ENCODE measurements around the gene ERI3.
A peak's percentile ranks its signal among the peaks of the same experiment; 100 is the strongest.

The ERI3 gene

GRCh38 chr1:44354840-44355581, at the start of gene ERI3:
ERI3 (minus strand) TSS chr1:44355257; CDS start chr1:44355026, 231 bp downstream.
- H3K27me3 ChIP-seq (ENCODE audit: control insufficient read depth, insufficient read depth, low read length): no peaks in the 10 kb centered on the region

GRCh38 chr1:44401256-44402228, 46.5 kb upstream of the ERI3 start:
- H3K9me3 ChIP-seq (ENCODE audit: control insufficient read depth, low read length): no peaks in the 10 kb centered on the region
- peaks cover 60% of the 10 kb centered on the region for H3K27me3 ChIP-seq (ENCODE audit: control insufficient read depth, insufficient read depth, low read length)
- no peaks in the 10 kb centered on the region for H3K36me3 ChIP-seq (ENCODE audit: control insufficient read depth, insufficient read depth, low read length)
- peaks cover 14% of the 10 kb centered on the region for H3K4me1 ChIP-seq (ENCODE audit: control insufficient read depth, insufficient read depth, low read length)
- H3K9ac ChIP-seq (ENCODE audit: low read length): no peak overlapping the region
- no peak overlapping the region for H3K4me3 ChIP-seq (ENCODE audit: low read length)

More at GRCh38 chr1:44354840-44355581, at the start of gene ERI3:
- Histone ChIP-seq H3K4me1 (ENCODE audit: control insufficient read depth, insufficient read depth, low read length) (peaks cover 23% of the 10 kb centered on the region), H3K4me3 (ENCODE audit: low read length) (peak within 1 kb of the TSS; percentile 45), H3K9me3 (ENCODE audit: control insufficient read depth, low read length) (no peaks in the 10 kb centered on the region), H3K36me3 (ENCODE audit: control insufficient read depth, insufficient read depth, low read length) (no peaks in the 10 kb centered on the region), H3K9ac (ENCODE audit: low read length) (peak within 1 kb of the TSS; percentile 78)

GRCh38 chr1:44390277-44390676, 35.2 kb upstream of the ERI3 start:
- Histone ChIP-seq H3K9ac (ENCODE audit: low read length) (no peak overlapping the region), H3K36me3 (ENCODE audit: control insufficient read depth, insufficient read depth, low read length) (no peaks in the 10 kb centered on the region), H3K27me3 (ENCODE audit: control insufficient read depth, insufficient read depth, low read length) (peaks cover 15% of the 10 kb centered on the region), H3K4me3 (ENCODE audit: low read length) (no peak overlapping the region), H3K9me3 (ENCODE audit: control insufficient read depth, low read length) (no peaks in the 10 kb centered on the region), H3K4me1 (ENCODE audit: control insufficient read depth, insufficient read depth, low read length) (no peaks in the 10 kb centered on the region)

GRCh38 chr1:44389437-44389836, 34.4 kb upstream of the ERI3 start:
- H3K27me3 ChIP-seq (ENCODE audit: control insufficient read depth, insufficient read depth, low read length): peaks cover 15% of the 10 kb centered on the region
- H3K9me3 ChIP-seq (ENCODE audit: control insufficient read depth, low read length): no peaks in the 10 kb centered on the region
- no peak overlapping the region for H3K4me3 ChIP-seq (ENCODE audit: low read length)
- H3K9ac ChIP-seq (ENCODE audit: low read length): no peak overlapping the region
- no peaks in the 10 kb centered on the region for H3K4me1 ChIP-seq (ENCODE audit: control insufficient read depth, insufficient read depth, low read length)
- H3K36me3 ChIP-seq (ENCODE audit: control insufficient read depth, insufficient read depth, low read length): no peaks in the 10 kb centered on the region

GRCh38 chr1:44388551-44388950, 33.5 kb upstream of the ERI3 start:
- Histone ChIP-seq H3K9me3 (ENCODE audit: control insufficient read depth, low read length) (no peaks in the 10 kb centered on the region), H3K9ac (ENCODE audit: low read length) (no peak overlapping the region), H3K4me1 (ENCODE audit: control insufficient read depth, insufficient read depth, low read length) (no peaks in the 10 kb centered on the region), H3K36me3 (ENCODE audit: control insufficient read depth, insufficient read depth, low read length) (no peaks in the 10 kb centered on the region), H3K4me3 (ENCODE audit: low read length) (no peak overlapping the region), H3K27me3 (ENCODE audit: control insufficient read depth, insufficient read depth, low read length) (peaks cover 10% of the 10 kb centered on the region)

DNA sequence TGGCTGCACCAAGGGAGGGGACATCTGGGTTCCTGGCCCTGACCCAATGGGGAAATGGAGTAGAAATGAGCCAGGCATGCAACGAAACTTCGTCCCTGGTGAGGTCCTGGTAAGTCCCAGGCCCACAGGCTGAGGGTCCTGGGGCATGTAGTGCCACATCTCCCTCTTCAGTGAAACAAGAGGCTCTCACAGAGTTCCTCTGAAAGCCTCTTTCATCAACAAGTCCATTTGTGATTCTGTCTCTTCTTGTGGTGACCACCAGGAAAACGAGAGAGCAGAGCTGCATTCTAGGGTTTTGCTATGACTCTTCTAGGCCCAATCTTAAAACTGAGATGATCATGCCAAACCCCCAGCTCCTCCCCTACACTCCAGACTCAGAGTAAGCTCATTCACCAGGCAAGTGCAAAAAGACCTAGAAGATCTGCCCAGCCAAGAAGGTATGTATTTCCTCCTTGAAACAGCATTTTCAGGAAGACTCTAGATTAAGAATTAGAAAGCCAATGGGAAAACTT, 25.7 kb upstream of the ERI3 start:
- Histone ChIP-seq H3K36me3 (ENCODE audit: control insufficient read depth, insufficient read depth, low read length) (no peaks in the 10 kb centered on the region), H3K9ac (ENCODE audit: low read length) (no peak overlapping the region), H3K4me1 (ENCODE audit: control insufficient read depth, insufficient read depth, low read length) (no peaks in the 10 kb centered on the region), H3K27me3 (ENCODE audit: control insufficient read depth, insufficient read depth, low read length) (peaks cover 10% of the 10 kb centered on the region), H3K9me3 (ENCODE audit: control insufficient read depth, low read length) (no peaks in the 10 kb centered on the region), H3K4me3 (ENCODE audit: low read length) (no peak overlapping the region)

DNA sequence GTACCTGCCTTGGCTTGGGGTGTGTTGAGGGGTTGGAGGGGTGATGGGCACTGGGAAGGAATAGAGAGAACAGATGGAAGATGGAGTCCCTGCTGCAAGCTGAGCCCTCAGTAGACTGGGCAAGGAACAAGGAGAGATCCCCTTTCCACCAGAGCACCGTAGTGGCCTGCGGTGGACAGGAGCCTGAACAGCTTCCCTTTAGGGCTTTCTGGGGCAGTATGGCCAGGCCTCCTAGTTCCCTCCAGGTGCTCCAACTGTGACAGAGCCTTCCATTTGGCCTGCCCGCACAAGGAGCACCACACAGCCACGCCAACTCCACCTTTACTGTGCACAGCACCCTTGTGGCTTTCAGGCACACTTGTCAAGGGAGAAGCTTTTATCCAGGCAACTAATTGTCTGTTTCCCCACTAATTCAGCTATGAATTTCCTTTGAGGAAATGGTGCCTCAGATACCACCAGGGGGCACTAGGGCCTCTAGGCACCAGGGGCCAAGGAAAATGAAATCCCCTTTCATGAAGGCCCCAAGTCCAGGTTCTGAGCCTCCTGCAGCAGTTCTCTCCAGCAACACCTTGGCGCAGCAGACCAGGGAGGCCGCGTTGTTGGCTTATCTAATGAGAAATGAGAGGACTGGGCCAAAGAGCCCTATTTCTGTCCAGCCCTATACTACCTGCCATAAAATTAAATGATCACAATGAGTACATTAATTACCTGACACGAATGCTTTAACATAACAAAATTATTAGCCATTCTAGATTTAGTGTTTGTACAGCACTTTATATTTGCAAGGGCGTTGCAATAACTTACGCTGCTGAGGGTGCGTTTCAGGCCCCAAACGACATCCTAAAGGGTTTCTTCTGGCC, 23.1 kb upstream of the ERI3 start:
- Histone ChIP-seq H3K9me3 (ENCODE audit: control insufficient read depth, low read length) (no peaks in the 10 kb centered on the region), H3K4me1 (ENCODE audit: control insufficient read depth, insufficient read depth, low read length) (no peaks in the 10 kb centered on the region), H3K9ac (ENCODE audit: low read length) (no peak overlapping the region), H3K36me3 (ENCODE audit: control insufficient read depth, insufficient read depth, low read length) (no peaks in the 10 kb centered on the region), H3K27me3 (ENCODE audit: control insufficient read depth, insufficient read depth, low read length) (peaks cover 10% of the 10 kb centered on the region), H3K4me3 (ENCODE audit: low read length) (no peak overlapping the region)

DNA sequence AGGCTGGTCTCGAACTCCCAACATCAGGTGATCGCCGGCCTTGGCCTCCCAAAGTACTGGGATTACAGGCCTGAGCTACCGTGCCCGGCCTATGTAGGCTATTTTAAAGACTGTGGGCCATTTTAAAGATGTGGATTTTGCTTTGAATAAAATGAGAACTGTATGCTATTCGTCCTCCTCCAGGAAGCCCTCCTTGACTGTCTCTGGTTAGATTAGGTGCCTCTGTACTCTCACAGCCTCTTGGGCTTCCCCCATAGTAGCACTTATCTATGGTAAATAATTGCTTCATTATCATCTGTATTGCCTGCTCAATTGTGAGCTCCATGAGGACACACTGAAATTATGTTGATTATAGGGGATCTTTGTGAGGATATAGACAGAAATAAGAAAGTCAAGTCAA, 20.5 kb upstream of the ERI3 start:
- no peaks in the 10 kb centered on the region for H3K9me3 ChIP-seq (ENCODE audit: control insufficient read depth, low read length)
- no peaks in the 10 kb centered on the region for H3K4me1 ChIP-seq (ENCODE audit: control insufficient read depth, insufficient read depth, low read length)
- H3K4me3 ChIP-seq (ENCODE audit: low read length): no peak overlapping the region
- no peaks in the 10 kb centered on the region for H3K36me3 ChIP-seq (ENCODE audit: control insufficient read depth, insufficient read depth, low read length)
- H3K9ac ChIP-seq (ENCODE audit: low read length): no peak overlapping the region
- H3K27me3 ChIP-seq (ENCODE audit: control insufficient read depth, insufficient read depth, low read length): peaks cover 2% of the 10 kb centered on the region

DNA sequence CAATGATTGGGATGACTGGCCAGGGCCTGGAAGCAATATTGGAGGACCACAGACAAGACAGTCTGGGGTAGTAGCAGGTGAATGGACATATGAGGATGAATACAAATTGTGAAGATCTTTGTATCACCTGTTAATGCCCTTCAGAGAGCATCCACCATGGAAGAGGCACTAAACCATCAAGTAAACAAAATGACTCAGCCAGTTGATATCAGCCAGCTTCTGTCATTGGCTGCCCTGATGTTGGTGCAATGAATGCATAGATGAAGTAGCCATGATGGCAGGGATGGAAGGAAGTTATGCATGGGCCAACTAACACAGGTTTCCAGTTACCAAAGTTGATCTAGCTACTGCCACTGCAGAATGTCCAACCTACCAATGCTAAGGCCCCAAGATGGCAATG, 16.1 kb upstream of the ERI3 start:
- H3K36me3 ChIP-seq (ENCODE audit: control insufficient read depth, insufficient read depth, low read length): no peaks in the 10 kb centered on the region
- no peaks in the 10 kb centered on the region for H3K27me3 ChIP-seq (ENCODE audit: control insufficient read depth, insufficient read depth, low read length)
- no peak overlapping the region for H3K4me3 ChIP-seq (ENCODE audit: low read length)
- H3K9ac ChIP-seq (ENCODE audit: low read length): no peak overlapping the region
- H3K9me3 ChIP-seq (ENCODE audit: control insufficient read depth, low read length): no peaks in the 10 kb centered on the region
- no peaks in the 10 kb centered on the region for H3K4me1 ChIP-seq (ENCODE audit: control insufficient read depth, insufficient read depth, low read length)

- Histone ChIP-seq H3K27me3 (ENCODE audit: control insufficient read depth, insufficient read depth, low read length) (no peaks in the 10 kb centered on the region), H3K4me1 (ENCODE audit: control insufficient read depth, insufficient read depth, low read length) (no peaks in the 10 kb centered on the region), H3K9me3 (ENCODE audit: control insufficient read depth, low read length) (no peaks in the 10 kb centered on the region), H3K4me3 (ENCODE audit: low read length) (no peak overlapping the region), H3K36me3 (ENCODE audit: control insufficient read depth, insufficient read depth, low read length) (no peaks in the 10 kb centered on the region), H3K9ac (ENCODE audit: low read length) (no peak overlapping the region)
Observed at GRCh38 chr1:44368471-44369151, 13.6 kb upstream of the ERI3 start.

DNA sequence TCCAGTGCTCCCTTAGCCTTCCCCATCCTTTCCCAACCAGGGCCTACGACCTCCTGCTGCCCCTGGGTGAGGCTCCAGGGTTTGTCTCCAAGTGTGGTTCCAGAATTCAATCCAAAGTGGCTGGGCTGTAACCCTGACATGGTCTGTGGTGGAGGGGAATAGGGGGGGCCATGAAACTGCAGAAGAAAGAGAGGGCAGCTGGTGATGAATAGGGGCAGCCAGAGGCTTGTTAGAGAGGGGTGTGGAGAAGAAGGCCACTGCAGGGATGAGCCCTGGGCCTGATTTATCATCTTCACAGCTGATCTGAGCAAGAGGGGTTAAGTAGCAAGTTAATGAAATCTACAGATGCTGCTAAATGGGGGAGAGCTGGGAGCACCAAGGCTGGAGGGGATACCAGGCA, 12.9 kb upstream of the ERI3 start:
- H3K27me3 ChIP-seq (ENCODE audit: control insufficient read depth, insufficient read depth, low read length): peaks cover under 1% of the 10 kb centered on the region
- H3K9me3 ChIP-seq (ENCODE audit: control insufficient read depth, low read length): no peaks in the 10 kb centered on the region
- H3K36me3 ChIP-seq (ENCODE audit: control insufficient read depth, insufficient read depth, low read length): no peaks in the 10 kb centered on the region
- H3K4me3 ChIP-seq (ENCODE audit: low read length): no peak overlapping the region
- no peaks in the 10 kb centered on the region for H3K4me1 ChIP-seq (ENCODE audit: control insufficient read depth, insufficient read depth, low read length)
- no peak overlapping the region for H3K9ac ChIP-seq (ENCODE audit: low read length)
